ENCODE data around the gene GHR.
"Not testable (repeated sequence)": the region's sequence is repeated elsewhere in the genome, so short reads cannot be mapped to it uniquely, and the experiment has no call there.

Gene GHR

GRCh38 chr5:42653705-42654104 lies 230.5 kb downstream of the GHR start:
- no peak overlapping the region for H3K4me3 ChIP-seq
- no peak for TF ChIP-seq CTCF (IDR thresholded peaks at IDR 0.05)
- no peak for DNase-seq (ENCODE audit: low spot score)
- no peak overlapping the region for H3K27ac ChIP-seq

- TF ChIP-seq CTCF (IDR thresholded peaks at IDR 0.05): no peak
- Histone ChIP-seq H3K4me3 (no peak overlapping the region), H3K27ac (no peak overlapping the region)
- DNase-seq (ENCODE audit: low spot score): no peak
These were observed 231.4 kb downstream of the GHR start for GRCh38 chr5:42654645-42655044.

- H3K27ac ChIP-seq: no peak overlapping the region
- H3K4me3 ChIP-seq: no peak overlapping the region
- DNase-seq (ENCODE audit: low spot score): no peak
- no peak for TF ChIP-seq CTCF (IDR thresholded peaks at IDR 0.05)
These were observed 232.9 kb downstream of the GHR start for GRCh38 chr5:42655982-42656650.

GRCh38 chr5:42656651-42657015 lies 233.4 kb downstream of the GHR start:
- no peak overlapping the region for H3K4me3 ChIP-seq
- TF ChIP-seq CTCF (IDR thresholded peaks at IDR 0.05): no peak
- DNase-seq (ENCODE audit: low spot score): no peak
- H3K27ac ChIP-seq: no peak overlapping the region

- not testable (repeated sequence) for H3K4me3 ChIP-seq; DNase-seq (ENCODE audit: low spot score); H3K27ac ChIP-seq
These were observed 236.6 kb downstream of the GHR start for GRCh38 chr5:42659869-42660268.

GRCh38 chr5:42665857-42666256 lies 242.6 kb downstream of the GHR start:
- TF ChIP-seq CTCF (IDR thresholded peaks at IDR 0.05): no peak
- H3K4me3 ChIP-seq: no peak overlapping the region
- no peak for DNase-seq (ENCODE audit: low spot score)
- H3K27ac ChIP-seq: no peak overlapping the region

GRCh38 chr5:42666869-42667268 lies 243.6 kb downstream of the GHR start:
- Histone ChIP-seq H3K27ac (no peak overlapping the region), H3K4me3 (no peak overlapping the region)
- TF ChIP-seq CTCF (IDR thresholded peaks at IDR 0.05): no peak
- DNase-seq (ENCODE audit: low spot score): no peak

GRCh38 chr5:42668254-42668653 lies 245.0 kb downstream of the GHR start:
- H3K4me3 ChIP-seq: no peak overlapping the region
- no peak for TF ChIP-seq CTCF (IDR thresholded peaks at IDR 0.05)
- DNase-seq (ENCODE audit: low spot score): no peak
- H3K27ac ChIP-seq: no peak overlapping the region

All from coronary artery (tissue), 2 donors.